ENCODE measurements around the gene ZNF669. TPM values are rescaled to one million over a fixed set of nuclear protein-coding genes. Genes with fewer than 3 reads are reported as not detected.

The ZNF669 gene
- total RNA-seq, 1 experiment from 2014 or later: 7.2 TPM

- RAD21 ChIA-PET (ENCODE audit: low non-redundant PET in 1 of 2, low total read pairs in 2 of 2, uncharacterized antibody in 2 of 2, unreplicated experiment in 2 of 2): no interaction called here
- POLR2A ChIA-PET: no interaction called here
- Histone ChIP-seq H3K4me1 (ENCODE audit: control insufficient read depth in 1 of 2, insufficient read depth in 2 of 2, low read length in 2 of 2) (no peaks in the 10 kb centered on the region), H3K9ac (ENCODE audit: low read length) (no peak overlapping the region), H3K36me3 (ENCODE audit: control insufficient read depth in 1 of 2, insufficient read depth in 2 of 2, low read length in 2 of 2) (no peaks in the 10 kb centered on the region), H3K4me2 (ENCODE audit: low read length) (no peak overlapping the region), H4K20me1 (ENCODE audit: insufficient read depth) (no peaks in the 10 kb centered on the region), H3K79me2 (ENCODE audit: insufficient read depth, low read length) (no peaks in the 10 kb centered on the region), H3K27ac (ENCODE audit: low read depth, low read length) (no peak overlapping the region), H2AFZ (ENCODE audit: low read depth, low read length, poor library complexity, severe bottlenecking) (no peak overlapping the region), H3K27me3 (ENCODE audit: insufficient read depth, low read length) (no peaks in the 10 kb centered on the region), H3K9me3 (ENCODE audit: control insufficient read depth in 1 of 2, insufficient read depth in 1 of 2, low read depth in 1 of 2, low read length in 2 of 2) (no peaks in the 10 kb centered on the region), H3K4me3 (replicated peaks in 1 of 2; ENCODE audit: low read depth in 1 of 2, low read length in 2 of 2) (no peak overlapping the region), H3K9me2 (ENCODE audit: insufficient read depth) (no peaks in the 10 kb centered on the region)
- TF ChIP-seq CEBPB (IDR thresholded peaks at IDR 0.05; ENCODE audit: low read depth): no peak
- TF ChIP-seq YY1 (IDR thresholded peaks at IDR 0.05; ENCODE audit: extremely low read depth, insufficient replicate concordance, low read depth, low read length): no peak
- TF ChIP-seq RAD21 (IDR thresholded peaks at IDR 0.05; ENCODE audit: low read depth): no peak
- no peak for TF ChIP-seq CBX3 (IDR thresholded peaks at IDR 0.05; ENCODE audit: low read depth)
- TF ChIP-seq TCF7L2 (IDR thresholded peaks at IDR 0.05; ENCODE audit: borderline replicate concordance, extremely low read depth, insufficient read depth, insufficient read length): no peak
- TF ChIP-seq ZNF274 (IDR thresholded peaks at IDR 0.05; ENCODE audit: low read depth, low read length): no peak
- no peak for TF ChIP-seq SIN3A (IDR thresholded peaks at IDR 0.05; ENCODE audit: low read depth)
- TF ChIP-seq SRF (IDR thresholded peaks at IDR 0.05; ENCODE audit: low read depth): no peak
- TF ChIP-seq ZBTB33 (IDR thresholded peaks at IDR 0.05; ENCODE audit: extremely low read depth, insufficient replicate concordance, low read length): no peak
- no TSS peak for BruUV-seq (replicated peaks)
- DNase-seq (ENCODE audit: low read depth, low spot score): no peak
- intact Hi-C loops (cut with micrococcal nuclease): no loop called here
- no peak for ATAC-seq
- CTCF ChIA-PET: no interaction called here
These were observed 16.9 kb downstream of the ZNF669 start for GRCh38 chr1:247087256-247087655.

- Histone ChIP-seq H3K4me1 (ENCODE audit: control insufficient read depth in 1 of 2, insufficient read depth in 2 of 2, low read length in 2 of 2) (no peaks in the 10 kb centered on the region), H3K4me2 (ENCODE audit: low read length) (no peak overlapping the region), H3K27ac (ENCODE audit: low read depth, low read length) (no peak overlapping the region), H2AFZ (ENCODE audit: low read depth, low read length, poor library complexity, severe bottlenecking) (no peak overlapping the region), H3K9me2 (ENCODE audit: insufficient read depth) (no peaks in the 10 kb centered on the region), H3K79me2 (ENCODE audit: insufficient read depth, low read length) (no peaks in the 10 kb centered on the region), H3K27me3 (ENCODE audit: insufficient read depth, low read length) (no peaks in the 10 kb centered on the region), H4K20me1 (ENCODE audit: insufficient read depth) (no peaks in the 10 kb centered on the region), H3K4me3 (replicated peaks in 1 of 2; ENCODE audit: low read depth in 1 of 2, low read length in 2 of 2) (no peak overlapping the region), H3K36me3 (ENCODE audit: control insufficient read depth in 1 of 2, insufficient read depth in 2 of 2, low read length in 2 of 2) (no peaks in the 10 kb centered on the region), H3K9ac (ENCODE audit: low read length) (no peak overlapping the region), H3K9me3 (ENCODE audit: control insufficient read depth in 1 of 2, insufficient read depth in 1 of 2, low read depth in 1 of 2, low read length in 2 of 2) (no peaks in the 10 kb centered on the region)
- intact Hi-C loops (cut with micrococcal nuclease): no loop called here
- RAD21 ChIA-PET (ENCODE audit: low non-redundant PET in 1 of 2, low total read pairs in 2 of 2, uncharacterized antibody in 2 of 2, unreplicated experiment in 2 of 2): no interaction called here
- BruUV-seq (replicated peaks): no TSS peak
- DNase-seq (ENCODE audit: low read depth, low spot score) (no peak), ATAC-seq (no peak)
- POLR2A ChIA-PET: no interaction called here
- CTCF ChIA-PET: no interaction called here
- TF ChIP-seq ZNF274 (IDR thresholded peaks at IDR 0.05; ENCODE audit: low read depth, low read length) (no peak), RAD21 (IDR thresholded peaks at IDR 0.05; ENCODE audit: low read depth) (no peak), ATF3 (IDR thresholded peaks at IDR 0.05) (no peak), MAX (IDR thresholded peaks at IDR 0.05) (no peak), TCF7L2 (IDR thresholded peaks at IDR 0.05; ENCODE audit: borderline replicate concordance, extremely low read depth, insufficient read depth, insufficient read length) (no peak), SIN3A (IDR thresholded peaks at IDR 0.05; ENCODE audit: low read depth) (no peak), EGR1 (IDR thresholded peaks at IDR 0.05; ENCODE audit: low read depth) (no peak), FOSL1 (IDR thresholded peaks at IDR 0.05; ENCODE audit: low read depth) (no peak), ZBTB33 (IDR thresholded peaks at IDR 0.05; ENCODE audit: extremely low read depth, insufficient replicate concordance, low read length) (no peak)
These were observed 18.8 kb downstream of the ZNF669 start for GRCh38 chr1:247085310-247085709.

All from HCT116 (cell line).